MM.1S (cell line): ENCODE results near the gene ZBTB18.

Source experiments
- CTCF ChIP-seq: fragments of 300-600 bp; sonication (generic); IDR thresholded peaks from 2 replicates; pipeline ENCODE4 v1.5.1; 2016; ENCODE audit warnings: antibody characterized with exemption, low read length, mixed read lengths
- EZH2phosphoT487 ChIP-seq: fragments of 300-600 bp; sonication (generic); IDR thresholded peaks from 2 replicates; pipeline ENCODE4 v1.6.1; 2018; ENCODE audit warnings: antibody characterized with exemption, low read length

- no peak for TF ChIP-seq EZH2phosphoT487
- TF ChIP-seq CTCF, result no peak
Measured at GRCh38 chr1:244067893-244068292, 16.8 kb downstream of the ZBTB18 start.
